Effector CD8-positive, alpha-beta T cell (primary cell): ENCODE measurements around the gene INSYN2A.

Experiments used
- DNase-seq: peaks from one replicate; lab custom pipeline; 2025; lab: John Stamatoyannopoulos, UW

The INSYN2A gene

GRCh38 chr10:127151981-127152699 is 44.3 kb downstream of the INSYN2A start:
- no peak for DNase-seq

GRCh38 chr10:127151541-127151940 is 44.9 kb downstream of the INSYN2A start:
- no peak for DNase-seq

- no peak for DNase-seq
Measured at GRCh38 chr10:127150136-127150535, 46.3 kb downstream of the INSYN2A start.

- DNase-seq = no peak
Measured at GRCh38 chr10:127149501-127150081, 46.8 kb downstream of the INSYN2A start.

- DNase-seq = no peak
Measured at GRCh38 chr10:127148933-127149220, 47.5 kb downstream of the INSYN2A start.

- DNase-seq = no peak
Measured at GRCh38 chr10:127148066-127148932, 48.1 kb downstream of the INSYN2A start.

GRCh38 chr10:127146661-127147060 is 49.7 kb downstream of the INSYN2A start:
- DNase-seq = no peak
